Kidney epithelial cell (primary cell): ENCODE measurements around the gene TCF21. TPM values are rescaled to one million over a fixed set of nuclear protein-coding genes. Genes with fewer than 3 reads are reported as not detected.

ENCODE experiments used
- DNase-seq: peaks from one replicate; pipeline ENCODE4 v3.0.0-alpha.2; 2010; ENCODE audit warnings: low read depth
- H3K27me3 ChIP-seq: 2 replicates; pipeline ENCODE4 v1.6.0; 2011; ENCODE audit warnings: low read length; ENCODE audit not compliant: control insufficient read depth, insufficient read depth
- H3K36me3 ChIP-seq: 2 replicates; pipeline ENCODE4 v1.5.1; 2011; ENCODE audit warnings: low read length; ENCODE audit not compliant: control insufficient read depth, insufficient read depth
- H3K4me3 ChIP-seq: 2 replicates; pipeline ENCODE4 v1.5.1; 2011; ENCODE audit warnings: low read depth, mild to moderate bottlenecking, control low read depth, low read length
- total RNA-seq: library from RNA; depleted of rRNA; stranded (reverse); fragments of >200 nt; gene quantifications from 2 replicates; pipeline ENCODE4 v1.2.3, GENCODE V29; 2015
- TF ChIP-seq, protein P1 (sequence below): IDR thresholded peaks from 2 replicates; pipeline ENCODE4 v1.5.1; 2011; ENCODE audit warnings: mild to moderate bottlenecking, moderate library complexity, low read length, control low read depth, inconsistent platforms; ENCODE audit not compliant: insufficient read depth, poor library complexity, severe bottlenecking

TCF21 gene
- total RNA-seq, 1 donor from 2014 or later, result 0.33 TPM

DNA sequence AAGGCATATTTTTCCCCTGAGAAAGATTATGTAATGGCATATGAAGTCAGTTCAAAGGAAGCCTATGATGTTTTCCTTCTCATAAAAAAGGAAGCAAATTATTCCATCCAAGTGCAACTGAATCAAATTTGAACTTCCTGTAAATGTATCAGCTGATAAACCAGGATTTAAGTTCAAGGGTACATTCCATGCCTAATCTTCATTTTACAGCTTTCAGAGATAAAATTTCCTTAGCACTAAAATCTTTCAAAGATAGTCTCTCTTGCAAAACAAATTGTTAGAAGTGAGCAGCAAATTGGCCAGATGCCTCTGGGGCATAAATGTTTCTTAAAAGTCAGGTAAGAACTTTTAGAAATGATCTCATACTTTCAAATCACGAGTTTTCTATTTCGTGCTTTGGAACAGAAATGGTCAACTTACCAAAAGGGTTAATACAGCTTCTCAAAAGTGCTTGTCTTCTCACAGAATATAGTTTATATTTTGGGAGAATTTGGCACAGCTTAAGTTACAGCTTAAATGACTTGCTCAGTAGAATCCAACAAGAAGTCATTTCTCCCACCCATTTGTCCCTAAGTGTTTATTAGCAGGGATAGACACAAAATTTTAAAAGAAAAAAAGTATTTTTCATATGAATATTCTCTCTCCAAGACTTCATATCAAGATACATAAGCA, 2.7 kb upstream of the TCF21 start:
- Histone ChIP-seq H3K4me3 (no peak overlapping the region), H3K36me3 (no peaks in the 10 kb centered on the region), H3K27me3 (peaks cover 20% of the 10 kb centered on the region)
- TF ChIP-seq, protein P1, sequence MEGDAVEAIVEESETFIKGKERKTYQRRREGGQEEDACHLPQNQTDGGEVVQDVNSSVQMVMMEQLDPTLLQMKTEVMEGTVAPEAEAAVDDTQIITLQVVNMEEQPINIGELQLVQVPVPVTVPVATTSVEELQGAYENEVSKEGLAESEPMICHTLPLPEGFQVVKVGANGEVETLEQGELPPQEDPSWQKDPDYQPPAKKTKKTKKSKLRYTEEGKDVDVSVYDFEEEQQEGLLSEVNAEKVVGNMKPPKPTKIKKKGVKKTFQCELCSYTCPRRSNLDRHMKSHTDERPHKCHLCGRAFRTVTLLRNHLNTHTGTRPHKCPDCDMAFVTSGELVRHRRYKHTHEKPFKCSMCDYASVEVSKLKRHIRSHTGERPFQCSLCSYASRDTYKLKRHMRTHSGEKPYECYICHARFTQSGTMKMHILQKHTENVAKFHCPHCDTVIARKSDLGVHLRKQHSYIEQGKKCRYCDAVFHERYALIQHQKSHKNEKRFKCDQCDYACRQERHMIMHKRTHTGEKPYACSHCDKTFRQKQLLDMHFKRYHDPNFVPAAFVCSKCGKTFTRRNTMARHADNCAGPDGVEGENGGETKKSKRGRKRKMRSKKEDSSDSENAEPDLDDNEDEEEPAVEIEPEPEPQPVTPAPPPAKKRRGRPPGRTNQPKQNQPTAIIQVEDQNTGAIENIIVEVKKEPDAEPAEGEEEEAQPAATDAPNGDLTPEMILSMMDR, result no peak
- DNase-seq, result no peak

- TF ChIP-seq, protein P1, result no peak
- Histone ChIP-seq H3K27me3 (peaks cover 26% of the 10 kb centered on the region), H3K36me3 (no peaks in the 10 kb centered on the region), H3K4me3 (no peak overlapping the region)
- DNase-seq, result no peak
Observed at GRCh38 chr6:133887156-133887879, 1.6 kb upstream of the TCF21 start.

GRCh38 chr6:133887880-133888230, 1.1 kb upstream of the TCF21 start:
- no peak overlapping the region for H3K4me3 ChIP-seq
- no peak for DNase-seq
- TF ChIP-seq, protein P1, result no peak
- H3K36me3 ChIP-seq, result no peaks in the 10 kb centered on the region
- peaks cover 31% of the 10 kb centered on the region for H3K27me3 ChIP-seq

DNA sequence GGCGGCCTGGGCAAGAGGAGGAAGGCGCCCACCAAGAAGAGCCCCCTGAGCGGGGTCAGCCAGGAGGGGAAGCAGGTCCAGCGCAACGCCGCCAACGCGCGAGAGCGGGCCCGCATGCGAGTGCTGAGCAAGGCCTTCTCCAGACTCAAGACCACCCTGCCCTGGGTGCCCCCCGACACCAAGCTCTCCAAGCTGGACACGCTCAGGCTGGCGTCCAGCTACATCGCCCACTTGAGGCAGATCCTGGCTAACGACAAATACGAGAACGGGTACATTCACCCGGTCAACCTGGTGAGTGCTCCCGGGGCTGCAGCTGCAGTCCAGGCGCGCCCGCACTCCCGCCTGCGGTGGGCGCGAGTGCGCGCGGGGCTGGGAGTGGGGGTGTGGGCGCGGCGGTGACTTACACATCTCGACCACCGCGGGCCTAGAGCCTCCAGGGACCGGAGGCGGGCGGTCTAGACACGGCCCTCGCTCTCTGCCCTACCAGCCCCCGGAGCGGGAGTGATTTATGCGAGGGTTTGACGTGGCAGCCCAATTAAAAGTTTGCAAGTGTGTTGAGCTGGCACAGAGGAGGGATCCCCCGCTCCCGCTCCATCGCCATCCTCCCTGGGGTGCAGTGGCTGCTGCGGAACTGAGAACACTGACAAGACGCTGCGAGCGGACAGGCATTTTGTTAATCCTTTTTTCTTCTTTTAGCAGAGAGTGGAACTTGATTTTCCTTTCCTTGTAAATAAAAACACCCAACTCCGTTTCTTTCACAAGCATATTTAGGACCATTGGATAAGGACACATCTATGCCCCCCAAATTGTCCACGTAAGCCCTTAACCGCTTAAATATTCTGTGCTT, 867 bp downstream of the TCF21 start:
- TF ChIP-seq, protein P1, result peak; percentile 21
- Histone ChIP-seq H3K4me3 (peak overlapping the region; percentile 45), H3K36me3 (no peaks in the 10 kb centered on the region), H3K27me3 (peaks cover 46% of the 10 kb centered on the region)
- no peak for DNase-seq

DNA sequence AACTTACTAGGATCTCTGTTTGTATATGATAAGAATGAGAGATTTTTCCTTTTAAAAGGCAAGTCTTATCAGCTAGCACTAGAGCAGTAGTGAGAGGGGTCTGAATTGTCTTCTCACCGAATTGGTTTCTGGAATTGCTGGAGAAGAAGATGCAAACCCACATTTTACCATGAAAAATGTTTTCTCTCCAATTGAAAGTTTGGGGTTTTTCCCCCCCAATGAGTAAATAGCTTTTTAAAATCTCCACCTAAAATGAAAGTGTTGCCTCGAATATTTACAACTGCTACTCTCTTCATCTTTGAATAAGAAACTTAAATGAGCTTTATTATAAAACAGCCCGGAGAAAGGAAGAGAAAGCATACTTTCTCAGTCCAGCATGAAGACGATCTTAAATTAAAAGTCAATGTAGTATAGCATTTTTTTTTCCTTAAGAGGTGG, 1.8 kb downstream of the TCF21 start:
- Histone ChIP-seq H3K27me3 (peaks cover 49% of the 10 kb centered on the region), H3K4me3 (peak overlapping the region; percentile 42), H3K36me3 (no peaks in the 10 kb centered on the region)
- DNase-seq, result no peak
- TF ChIP-seq, protein P1, result no peak
